Measurements from ENCODE around the gene OPHN1.
"Not testable (repeated sequence)": the region's sequence is repeated elsewhere in the genome, so short reads cannot be mapped to it uniquely, and the experiment has no call there.

The OPHN1 gene

GRCh38 chrX:68332201-68332731, 101.0 kb downstream of the OPHN1 start:
- H3K4me1 ChIP-seq (ENCODE audit: control insufficient read depth, insufficient read depth, low read length), result no peaks in the 10 kb centered on the region
- no peaks in the 10 kb centered on the region for H3K27me3 ChIP-seq (ENCODE audit: control insufficient read depth, insufficient read depth, low read length, poor library complexity, severe bottlenecking)
- H3K9me3 ChIP-seq (ENCODE audit: control insufficient read depth, low read length), result no peaks in the 10 kb centered on the region
- WGBS, 2 experiments, result 25 to 40% methylated on average over 4 of the region's 4 CpGs
- H3K36me3 ChIP-seq (ENCODE audit: control insufficient read depth, insufficient read depth, low read length), result no peaks in the 10 kb centered on the region
- no peak overlapping the region for H3K27ac ChIP-seq (ENCODE audit: insufficient read depth, low read depth, low read length, poor library complexity, severe bottlenecking)
- H3K4me3 ChIP-seq (ENCODE audit: insufficient read depth, low read depth, low read length), result no peak overlapping the region

GRCh38 chrX:68326841-68327240, 106.5 kb downstream of the OPHN1 start:
- not testable (repeated sequence) for H3K4me3 ChIP-seq (ENCODE audit: insufficient read depth, low read depth, low read length); H3K36me3 ChIP-seq (ENCODE audit: control insufficient read depth, insufficient read depth, low read length); H3K4me1 ChIP-seq (ENCODE audit: control insufficient read depth, insufficient read depth, low read length); H3K27ac ChIP-seq (ENCODE audit: insufficient read depth, low read depth, low read length, poor library complexity, severe bottlenecking); H3K27me3 ChIP-seq (ENCODE audit: control insufficient read depth, insufficient read depth, low read length, poor library complexity, severe bottlenecking); H3K9me3 ChIP-seq (ENCODE audit: control insufficient read depth, low read length)
- 100% methylated on average over 9 of the region's 30 CpGs for WGBS, 2 experiments

- Histone ChIP-seq H3K4me3 (ENCODE audit: insufficient read depth, low read depth, low read length) (no peak overlapping the region), H3K36me3 (ENCODE audit: control insufficient read depth, insufficient read depth, low read length) (no peaks in the 10 kb centered on the region)
- 100% methylated on average over 1 of the region's 1 CpG; no CpG with 5 or more reads in 1 of the 2 experiments for WGBS, 2 experiments
These were observed 125.5 kb downstream of the OPHN1 start for GRCh38 chrX:68307769-68308168.

GRCh38 chrX:68304602-68305001, 128.7 kb downstream of the OPHN1 start:
- Histone ChIP-seq H3K36me3 (ENCODE audit: control insufficient read depth, insufficient read depth, low read length) (no peaks in the 10 kb centered on the region), H3K9me3 (ENCODE audit: control insufficient read depth, low read length) (no peaks in the 10 kb centered on the region), H3K4me1 (ENCODE audit: control insufficient read depth, insufficient read depth, low read length) (no peaks in the 10 kb centered on the region), H3K4me3 (ENCODE audit: insufficient read depth, low read depth, low read length) (no peak overlapping the region), H3K27me3 (ENCODE audit: control insufficient read depth, insufficient read depth, low read length, poor library complexity, severe bottlenecking) (no peaks in the 10 kb centered on the region), H3K27ac (ENCODE audit: insufficient read depth, low read depth, low read length, poor library complexity, severe bottlenecking) (no peak overlapping the region)
- WGBS, 2 experiments, result 86% methylated on average over 1 of the region's 1 CpG; no CpG with 5 or more reads in 1 of the 2 experiments

More at GRCh38 chrX:68307769-68308168, 125.5 kb downstream of the OPHN1 start:
- no peaks in the 10 kb centered on the region for H3K27me3 ChIP-seq (ENCODE audit: control insufficient read depth, insufficient read depth, low read length, poor library complexity, severe bottlenecking)
- H3K9me3 ChIP-seq (ENCODE audit: control insufficient read depth, low read length), result no peaks in the 10 kb centered on the region
- H3K27ac ChIP-seq (ENCODE audit: insufficient read depth, low read depth, low read length, poor library complexity, severe bottlenecking), result no peak overlapping the region
- H3K4me1 ChIP-seq (ENCODE audit: control insufficient read depth, insufficient read depth, low read length), result no peaks in the 10 kb centered on the region

GRCh38 chrX:68299898-68300297, 133.4 kb downstream of the OPHN1 start:
- Histone ChIP-seq H3K9me3 (ENCODE audit: control insufficient read depth, low read length) (no peaks in the 10 kb centered on the region), H3K27ac (ENCODE audit: insufficient read depth, low read depth, low read length, poor library complexity, severe bottlenecking) (no peak overlapping the region), H3K4me3 (ENCODE audit: insufficient read depth, low read depth, low read length) (no peak overlapping the region), H3K4me1 (ENCODE audit: control insufficient read depth, insufficient read depth, low read length) (no peaks in the 10 kb centered on the region), H3K27me3 (ENCODE audit: control insufficient read depth, insufficient read depth, low read length, poor library complexity, severe bottlenecking) (no peaks in the 10 kb centered on the region), H3K36me3 (ENCODE audit: control insufficient read depth, insufficient read depth, low read length) (no peaks in the 10 kb centered on the region)
- whole genome bisulfite sequencing, 2 experiments, result 87 to 89% methylated on average over 2 of the region's 2 CpGs

- no peak overlapping the region for H3K27ac ChIP-seq (ENCODE audit: insufficient read depth, low read depth, low read length, poor library complexity, severe bottlenecking)
- no peaks in the 10 kb centered on the region for H3K27me3 ChIP-seq (ENCODE audit: control insufficient read depth, insufficient read depth, low read length, poor library complexity, severe bottlenecking)
- H3K4me1 ChIP-seq (ENCODE audit: control insufficient read depth, insufficient read depth, low read length), result no peaks in the 10 kb centered on the region
- H3K36me3 ChIP-seq (ENCODE audit: control insufficient read depth, insufficient read depth, low read length), result no peaks in the 10 kb centered on the region
- H3K4me3 ChIP-seq (ENCODE audit: insufficient read depth, low read depth, low read length), result no peak overlapping the region
- no peaks in the 10 kb centered on the region for H3K9me3 ChIP-seq (ENCODE audit: control insufficient read depth, low read length)
- WGBS, 2 experiments, result 81 to 92% methylated on average over 3 of the region's 3 CpGs
These were observed 140.8 kb downstream of the OPHN1 start for GRCh38 chrX:68292471-68292870.

GRCh38 chrX:68288127-68288526, 145.2 kb downstream of the OPHN1 start:
- Histone ChIP-seq H3K27me3 (ENCODE audit: control insufficient read depth, insufficient read depth, low read length, poor library complexity, severe bottlenecking) (no peaks in the 10 kb centered on the region), H3K4me3 (ENCODE audit: insufficient read depth, low read depth, low read length) (no peak overlapping the region), H3K4me1 (ENCODE audit: control insufficient read depth, insufficient read depth, low read length) (no peaks in the 10 kb centered on the region), H3K9me3 (ENCODE audit: control insufficient read depth, low read length) (no peaks in the 10 kb centered on the region), H3K27ac (ENCODE audit: insufficient read depth, low read depth, low read length, poor library complexity, severe bottlenecking) (no peak overlapping the region), H3K36me3 (ENCODE audit: control insufficient read depth, insufficient read depth, low read length) (no peaks in the 10 kb centered on the region)

- H3K4me1 ChIP-seq (ENCODE audit: control insufficient read depth, insufficient read depth, low read length), result no peaks in the 10 kb centered on the region
- WGBS, 2 experiments, result 76 to 100% methylated on average over 2 of the region's 3 CpGs
- no peaks in the 10 kb centered on the region for H3K27me3 ChIP-seq (ENCODE audit: control insufficient read depth, insufficient read depth, low read length, poor library complexity, severe bottlenecking)
- H3K36me3 ChIP-seq (ENCODE audit: control insufficient read depth, insufficient read depth, low read length), result no peaks in the 10 kb centered on the region
- H3K9me3 ChIP-seq (ENCODE audit: control insufficient read depth, low read length), result no peaks in the 10 kb centered on the region
- no peak overlapping the region for H3K27ac ChIP-seq (ENCODE audit: insufficient read depth, low read depth, low read length, poor library complexity, severe bottlenecking)
- no peak overlapping the region for H3K4me3 ChIP-seq (ENCODE audit: insufficient read depth, low read depth, low read length)
These were observed 145.9 kb downstream of the OPHN1 start for GRCh38 chrX:68287419-68287818.

- no peak overlapping the region for H3K4me3 ChIP-seq (ENCODE audit: insufficient read depth, low read depth, low read length)
- H3K4me1 ChIP-seq (ENCODE audit: control insufficient read depth, insufficient read depth, low read length), result no peaks in the 10 kb centered on the region
- H3K9me3 ChIP-seq (ENCODE audit: control insufficient read depth, low read length), result no peaks in the 10 kb centered on the region
- H3K27me3 ChIP-seq (ENCODE audit: control insufficient read depth, insufficient read depth, low read length, poor library complexity, severe bottlenecking), result no peaks in the 10 kb centered on the region
- no peak overlapping the region for H3K27ac ChIP-seq (ENCODE audit: insufficient read depth, low read depth, low read length, poor library complexity, severe bottlenecking)
- H3K36me3 ChIP-seq (ENCODE audit: control insufficient read depth, insufficient read depth, low read length), result no peaks in the 10 kb centered on the region
These were observed 146.3 kb downstream of the OPHN1 start for GRCh38 chrX:68286980-68287379.

- Histone ChIP-seq H3K36me3 (ENCODE audit: control insufficient read depth, insufficient read depth, low read length) (no peaks in the 10 kb centered on the region), H3K27me3 (ENCODE audit: control insufficient read depth, insufficient read depth, low read length, poor library complexity, severe bottlenecking) (no peaks in the 10 kb centered on the region), H3K4me1 (ENCODE audit: control insufficient read depth, insufficient read depth, low read length) (no peaks in the 10 kb centered on the region), H3K9me3 (ENCODE audit: control insufficient read depth, low read length) (no peaks in the 10 kb centered on the region), H3K27ac (ENCODE audit: insufficient read depth, low read depth, low read length, poor library complexity, severe bottlenecking) (no peak overlapping the region), H3K4me3 (ENCODE audit: insufficient read depth, low read depth, low read length) (no peak overlapping the region)
These were observed 147.2 kb downstream of the OPHN1 start for GRCh38 chrX:68286076-68286475.

- Histone ChIP-seq H3K36me3 (ENCODE audit: control insufficient read depth, insufficient read depth, low read length) (no peaks in the 10 kb centered on the region), H3K9me3 (ENCODE audit: control insufficient read depth, low read length) (no peaks in the 10 kb centered on the region), H3K27me3 (ENCODE audit: control insufficient read depth, insufficient read depth, low read length, poor library complexity, severe bottlenecking) (no peaks in the 10 kb centered on the region), H3K4me1 (ENCODE audit: control insufficient read depth, insufficient read depth, low read length) (no peaks in the 10 kb centered on the region), H3K27ac (ENCODE audit: insufficient read depth, low read depth, low read length, poor library complexity, severe bottlenecking) (no peak overlapping the region), H3K4me3 (ENCODE audit: insufficient read depth, low read depth, low read length) (no peak overlapping the region)
- 82 to 90% methylated on average over 1 of the region's 2 CpGs for WGBS, 2 experiments
These were observed 148.9 kb downstream of the OPHN1 start for GRCh38 chrX:68284281-68284904.
